K562 (cell line): ENCODE measurements around the gene NFATC1. TPM values are rescaled to one million over a fixed set of nuclear protein-coding genes. Genes with fewer than 3 reads are reported as not detected.

Source experiments
- ATAC-seq: fragments of 200-7000 bp; cut with Tn5 transposase; 3 replicates; pipeline ENCODE4 v1.9.1; 2020; ENCODE audit warnings: moderate library complexity
- BruUV-seq: library from RNA; stranded (reverse); fragments of 400-500 nt; replicated peaks from 2 replicates; lab custom pipeline; 2021; lab: Mats Ljungman, UMichigan
- CTCF ChIA-PET: fragments of 300-600 bp; formaldehyde crosslinking; extraction: SDS; loops from one replicate; lab custom pipeline; 2021; ENCODE audit warnings: low intra/inter-chr PET ratio; lab: Yijun Ruan, JAX
- POLR2A ChIA-PET: fragments of 300-600, 350-650 bp; sonication (Branson Sonifier 250); formaldehyde crosslinking; extraction: SDS; loops from one replicate; lab custom pipeline; 2021; ENCODE audit warnings: antibody characterized with exemption, inconsistent platforms; lab: Yijun Ruan, JAX
- DNase-seq, 4 experiments: peaks; one replicate each; pipeline versions ENCODE4 v3.0.0 to v3.0.0-alpha.2; 2011 to 2018; ENCODE audit warnings: low spot score in 3 of 4, mixed read lengths in 3 of 4; ENCODE audit errors: extremely low read depth in 1 of 4
- FAIRE-seq: peaks from 2 replicates; lab custom pipeline; 2011; peaks lifted over from hg19 to GRCh38; lab: Jason Lieb, UNC
- H2AFZ ChIP-seq: 2 replicates; pipeline ENCODE4 v1.6.0; 2011; ENCODE audit warnings: low read depth, low read length, control low read depth, inconsistent platforms
- H3K27ac ChIP-seq: fragments of 200-600 bp; 3 replicates; pipeline ENCODE4 v1.8.0; 2011; ENCODE audit warnings: low read depth, mild to moderate bottlenecking, control low read depth, inconsistent platforms, low read length, moderate library complexity, mixed read lengths; ENCODE audit errors: extremely low read depth
- H3K27me3 ChIP-seq, 2 experiments: fragments of 300-600 bp in 1 of 2; 2 replicates in 1 of 2; 3 replicates in 1 of 2; pipeline versions ENCODE4 v1.6.0 to v1.8.0; 2011; ENCODE audit warnings: inconsistent platforms in 2 of 2, low read length in 2 of 2, mild to moderate bottlenecking in 1 of 2, mixed read lengths in 1 of 2, moderate library complexity in 1 of 2; ENCODE audit not compliant: control insufficient read depth in 2 of 2, insufficient read depth in 2 of 2
- H3K36me3 ChIP-seq: fragments of 300-600 bp; 3 replicates; pipeline ENCODE4 v1.8.0; 2011; ENCODE audit warnings: mild to moderate bottlenecking, low read length, inconsistent platforms; ENCODE audit not compliant: control insufficient read depth, insufficient read depth
- H3K4me1 ChIP-seq, 2 experiments: fragments of 200-600 bp in 1 of 2; replicated peaks in 1 of 2; 2 replicates in 1 of 2; 3 replicates in 1 of 2; pipeline versions ENCODE4 v1.5.1 to v1.8.0; 2011; ENCODE audit warnings: inconsistent platforms in 2 of 2, low read length in 2 of 2, mild to moderate bottlenecking in 1 of 2, mixed read lengths in 1 of 2, moderate library complexity in 1 of 2; ENCODE audit not compliant: control insufficient read depth in 2 of 2, insufficient read depth in 2 of 2
- H3K4me2 ChIP-seq: 2 replicates; pipeline ENCODE4 v1.6.1; 2011; ENCODE audit warnings: low read length, control low read depth, inconsistent platforms, mixed read lengths; ENCODE audit not compliant: insufficient read depth
- H3K4me3 ChIP-seq: fragments of 200-600 bp; sonication (generic), shearing (Covaris generic); 2 replicates; pipeline ENCODE4 v1.5.1; 2016; ENCODE audit warnings: control low read depth, inconsistent platforms
- H3K79me2 ChIP-seq: fragments of 200-600 bp; 3 replicates; pipeline ENCODE4 v1.8.0; 2011; ENCODE audit warnings: low read length, inconsistent platforms; ENCODE audit not compliant: control insufficient read depth, insufficient read depth
- H3K9ac ChIP-seq, 2 experiments: 2 replicates each; pipeline versions ENCODE4 v1.6.0 to v1.6.1; 2011; ENCODE audit warnings: low read depth in 2 of 2, low read length in 2 of 2, control low read depth in 1 of 2, inconsistent platforms in 1 of 2, mild to moderate bottlenecking in 1 of 2, mixed read lengths in 1 of 2; ENCODE audit not compliant: insufficient read depth in 1 of 2
- H3K9me1 ChIP-seq: one replicate; pipeline ENCODE4 v1.6.0; 2011; ENCODE audit warnings: inconsistent platforms, mild to moderate bottlenecking, low read length, moderate library complexity; ENCODE audit not compliant: control insufficient read depth, insufficient read depth
- H3K9me3 ChIP-seq: replicated peaks from 2 replicates; pipeline ENCODE4 v1.5.1; 2011; ENCODE audit warnings: low read depth, low read length, inconsistent platforms; ENCODE audit not compliant: control insufficient read depth, insufficient read depth
- H4K20me1 ChIP-seq: replicated peaks from 2 replicates; pipeline ENCODE4 v1.6.1; 2011; ENCODE audit warnings: low read length, inconsistent platforms, mixed read lengths; ENCODE audit not compliant: control insufficient read depth, insufficient read depth
- NFE2L1 ChIP-seq: fragments of 450-650 bp; IDR thresholded peaks from 2 replicates; pipeline ENCODE4 v1.6.1; 2016; ENCODE audit warnings: missing genetic modification characterization, low read depth, mild to moderate bottlenecking, missing compliant biosample characterization, moderate library complexity, borderline replicate concordance
- U2AF1 ChIP-seq: fragments of 200-400 bp; formaldehyde crosslinking; optimal IDR thresholded peaks from 2 replicates; pipeline ENCODE3; 2017; ENCODE audit warnings: mild to moderate bottlenecking, low read depth, low read length, moderate library complexity
- ZC3H11A ChIP-seq: IDR thresholded peaks from 2 replicates; pipeline ENCODE4 v1.6.1; 2012; ENCODE audit warnings: low read depth, low read length, improper control_type of control experiment
- ZNF197 ChIP-seq: fragments of 200-800 bp; sonication (Bioruptor generic); IDR thresholded peaks from 2 replicates; pipeline ENCODE4 v1.6.1; 2016; ENCODE audit warnings: low read depth, missing genetic modification characterization, missing compliant biosample characterization
- ZNF23 ChIP-seq: fragments of 250-450 bp; sonication (Bioruptor Pico); IDR thresholded peaks from 2 replicates; pipeline ENCODE4 v1.4.0; 2020; ENCODE audit warnings: mild to moderate bottlenecking
- WGBS: fragments of 100-300 bp; shearing (Covaris generic); methylation state at CpG from one replicate; pipeline ENCODE4 v1.1.6; 2016; ENCODE audit warnings: low coverage, mixed read lengths; ENCODE audit not compliant: insufficient coverage; ENCODE audit errors: missing lambda C conversion rate; 5-methylcytosine and 5-hydroxymethylcytosine counted together
- in situ Hi-C: fragments of 300-500 bp; cut with MboI; formaldehyde crosslinking; loops from 4 replicates; pipeline ENCODE4 v1.15.0; 2018; ENCODE audit warnings: inconsistent platforms, mixed read lengths
- intact Hi-C: fragments of 100-400 bp; cut with micrococcal nuclease; formaldehyde crosslinking; loops from 2 replicates; pipeline ENCODE4 v1.14.2; 2022
- polyA plus RNA-seq, 8 experiments: library from polyadenylated mRNA; depleted of rRNA in 4 of 8; stranded (reverse) in 5 of 8; unstranded in 3 of 8; fragments of >200 nt; fragmentation: Nextera tagmentation in 2 of 8; fragmentation: Illumina TruSeq in 1 of 8; extraction: Ambion mirVana in 2 of 8; extraction: Trizol in 1 of 8; gene quantifications; 2 replicates each; pipeline versions ENCODE4 v1.2.1 to v1.2.3, GENCODE V29; 2011 to 2014; ENCODE audit warnings: inconsistent platforms in 1 of 8, missing spikeins in 1 of 8
- total RNA-seq, 7 experiments: library from RNA; depleted of rRNA in 6 of 7; stranded (reverse); fragments of >200 nt in 6 of 7; fragmentation: Illumina TruSeq in 2 of 7; extraction: Trizol in 2 of 7; gene quantifications; 2 replicates each; pipeline versions ENCODE4 v1.2.1 to v1.2.3, GENCODE V29; 2011 to 2021; ENCODE audit warnings: low replicate concordance in 1 of 7
- TF ChIP-seq, protein P1 (sequence below): fragments of 250-450 bp; sonication (Bioruptor Pico); IDR thresholded peaks from 2 replicates; pipeline ENCODE4 v1.8.0; 2021; ENCODE audit warnings: moderate library complexity, mild to moderate bottlenecking, inconsistent platforms

Gene NFATC1
- total and polyA plus RNA-seq, 9 of the 15 experiments (the other 6 are each of a cell fraction or from before 2014, with no cell fraction given) = 1.1 to 16.4 (median 2.5) TPM

DNA sequence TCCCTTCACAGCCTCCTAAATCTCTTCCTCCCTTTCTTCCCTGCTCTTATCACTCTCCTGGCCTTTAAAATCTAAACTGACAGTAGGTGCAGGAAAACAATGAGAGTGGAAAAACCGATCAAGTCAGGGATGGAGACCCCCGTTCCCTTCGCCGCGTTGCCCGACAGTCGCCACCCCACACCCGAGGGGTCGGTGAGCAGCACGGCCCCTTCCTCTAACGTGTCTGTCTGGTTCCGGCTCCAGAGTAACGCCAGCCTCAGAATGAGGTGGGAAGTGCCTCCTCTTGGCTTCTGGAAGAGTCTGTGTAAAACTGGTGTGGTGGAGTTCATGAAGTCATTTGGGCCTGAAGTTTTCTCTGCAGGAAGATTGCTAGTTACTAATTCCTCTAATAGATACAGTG lies 138.6 kb downstream of the NFATC1 start:
- Histone ChIP-seq H3K9me3 (peaks cover 5% of the 10 kb centered on the region), H3K9ac (no peak overlapping the region), H3K4me1 (peaks cover 0 to 4% of the 10 kb centered on the region in 2 experiments; a peak in 1 of 5 replicates), H4K20me1 (no peaks in the 10 kb centered on the region), H3K9me1 (no peaks in the 10 kb centered on the region), H3K79me2 (no peaks in the 10 kb centered on the region), H2AFZ (no peak overlapping the region), H3K27me3 (peaks cover 0 to 19% of the 10 kb centered on the region in 2 experiments; a peak in 2 of 5 replicates), H3K4me2 (no peak overlapping the region), H3K4me3 (no peak overlapping the region)
- ATAC-seq (no peak), DNase-seq (no peak), FAIRE-seq (no peak)
- intact Hi-C loops = no loop called here
- ChIA-PET CTCF (no interaction called here), POLR2A (no interaction called here)
- WGBS = 30% methylated on average over 7 of the region's 13 CpGs
- in situ Hi-C loops = no loop called here
- BruUV-seq = no TSS peak
- TF ChIP-seq ZNF197 (CRISPR knock-in tag) (no peak), ZNF23 (no peak), ZC3H11A (no peak), U2AF1 (no peak), NFE2L1 (tag) (no peak)
- TF ChIP-seq, protein P1, sequence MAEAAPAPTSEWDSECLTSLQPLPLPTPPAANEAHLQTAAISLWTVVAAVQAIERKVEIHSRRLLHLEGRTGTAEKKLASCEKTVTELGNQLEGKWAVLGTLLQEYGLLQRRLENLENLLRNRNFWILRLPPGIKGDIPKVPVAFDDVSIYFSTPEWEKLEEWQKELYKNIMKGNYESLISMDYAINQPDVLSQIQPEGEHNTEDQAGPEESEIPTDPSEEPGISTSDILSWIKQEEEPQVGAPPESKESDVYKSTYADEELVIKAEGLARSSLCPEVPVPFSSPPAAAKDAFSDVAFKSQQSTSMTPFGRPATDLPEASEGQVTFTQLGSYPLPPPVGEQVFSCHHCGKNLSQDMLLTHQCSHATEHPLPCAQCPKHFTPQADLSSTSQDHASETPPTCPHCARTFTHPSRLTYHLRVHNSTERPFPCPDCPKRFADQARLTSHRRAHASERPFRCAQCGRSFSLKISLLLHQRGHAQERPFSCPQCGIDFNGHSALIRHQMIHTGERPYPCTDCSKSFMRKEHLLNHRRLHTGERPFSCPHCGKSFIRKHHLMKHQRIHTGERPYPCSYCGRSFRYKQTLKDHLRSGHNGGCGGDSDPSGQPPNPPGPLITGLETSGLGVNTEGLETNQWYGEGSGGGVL = no peak
- TF ChIP-seq, all 486 proteins: peak for 0
- Histone ChIP-seq H3K27ac (no peak overlapping the region), H3K36me3 (no peaks in the 10 kb centered on the region)
